Immature natural killer cell (primary cell): ENCODE data around the gene RPLP2. TPM values are rescaled to one million over a fixed set of nuclear protein-coding genes. Genes with fewer than 3 reads are reported as not detected.

ENCODE experiments used
- DNase-seq, 3 donors: peaks; one replicate each; pipeline ENCODE4 v3.0.0; 2022; ENCODE audit warnings: mixed read lengths in 1 of 3
- H3K27ac Mint-ChIP-seq, 6 donors: one replicate each; pipeline ENCODE4 v1.8.0; 2020; ENCODE audit warnings: mixed read lengths in 6 of 6, mild to moderate bottlenecking in 5 of 6, inconsistent platforms in 4 of 6, moderate library complexity in 3 of 6
- H3K27me3 Mint-ChIP-seq, 3 donors: one replicate each; pipeline ENCODE4 v1.8.0; 2020 to 2021; ENCODE audit warnings: low read depth in 3 of 3, mild to moderate bottlenecking in 3 of 3, mixed read lengths in 3 of 3, moderate library complexity in 3 of 3, inconsistent platforms in 1 of 3
- H3K36me3 Mint-ChIP-seq, 3 donors: one replicate each; pipeline ENCODE4 v1.8.0; 2020; ENCODE audit warnings: mixed read lengths in 3 of 3, inconsistent platforms in 2 of 3, mild to moderate bottlenecking in 2 of 3
- H3K4me1 Mint-ChIP-seq, 2 donors: one replicate each; pipeline ENCODE4 v1.8.0; 2020; ENCODE audit warnings: inconsistent platforms in 2 of 2, mild to moderate bottlenecking in 2 of 2, mixed read lengths in 2 of 2, moderate library complexity in 1 of 2
- H3K4me3 Mint-ChIP-seq, 5 donors: one replicate each; pipeline ENCODE4 v1.8.0; 2020; ENCODE audit warnings: mild to moderate bottlenecking in 5 of 5, mixed read lengths in 5 of 5, inconsistent platforms in 3 of 5, moderate library complexity in 3 of 5
- H3K9me3 Mint-ChIP-seq, 6 donors: one replicate each; pipeline ENCODE4 v1.8.0; 2020; ENCODE audit warnings: mild to moderate bottlenecking in 6 of 6, mixed read lengths in 6 of 6, inconsistent platforms in 4 of 6, moderate library complexity in 3 of 6
- polyA plus RNA-seq, 3 donors: library from polyadenylated mRNA; unstranded; fragments of 300-500 nt; fragmentation: Illumina TruSeq; gene quantifications; one replicate each; pipeline ENCODE4 v1.2.3, GENCODE V29; 2021

The RPLP2 gene
- polyA plus RNA-seq, 3 donors from 2014 or later: 640 to 2,076 (median 1,474) TPM

- Mint-ChIP-seq H3K27me3 (peaks cover 7 to 15% (median 7%) of the 10 kb centered on the region in 3 donors), H3K9me3 (no peaks in the 10 kb centered on the region), H3K4me1 (peaks cover 0 to 28% of the 10 kb centered on the region in 2 donors)
These were observed 20.7 kb downstream of the RPLP2 start for GRCh38 chr11:830295-831117.

GRCh38 chr11:831118-831864, 21.5 kb downstream of the RPLP2 start:
- H3K9me3 Mint-ChIP-seq: no peaks in the 10 kb centered on the region

More at GRCh38 chr11:830295-831117, 20.7 kb downstream of the RPLP2 start:
- Mint-ChIP-seq H3K36me3 (no peaks in the 10 kb centered on the region), H3K4me3 (peak overlapping the region; percentile 35 to 61 (median 60)), H3K27ac (no peak overlapping the region)
- DNase-seq: peak; percentile 54 to 57 (median 54)

GRCh38 chr11:831961-832528, 22.3 kb downstream of the RPLP2 start:
- H3K36me3 Mint-ChIP-seq: no peaks in the 10 kb centered on the region
- peaks cover 0 to 25% of the 10 kb centered on the region in 2 donors for H3K4me1 Mint-ChIP-seq
- H3K27ac Mint-ChIP-seq: no peak overlapping the region
- H3K9me3 Mint-ChIP-seq: no peaks in the 10 kb centered on the region
- peak overlapping the region; percentile 54 to 74 (median 62) for H3K4me3 Mint-ChIP-seq
- peaks cover 3 to 11% (median 7%) of the 10 kb centered on the region in 3 donors for H3K27me3 Mint-ChIP-seq
- no peak for DNase-seq

More at GRCh38 chr11:831118-831864, 21.5 kb downstream of the RPLP2 start:
- H3K27me3 Mint-ChIP-seq: peaks cover 7 to 15% (median 7%) of the 10 kb centered on the region in 3 donors
- peaks cover 0 to 28% of the 10 kb centered on the region in 2 donors for H3K4me1 Mint-ChIP-seq
- DNase-seq: no peak
- no peaks in the 10 kb centered on the region for H3K36me3 Mint-ChIP-seq
- H3K27ac Mint-ChIP-seq: no peak overlapping the region
- peak overlapping the region; percentile 54 to 74 (median 62) for H3K4me3 Mint-ChIP-seq

- peak in 2 of 3 donors; percentile 41 to 43 for DNase-seq
- Mint-ChIP-seq H3K4me1 (peaks cover 4 to 28% of the 10 kb centered on the region in 2 donors), H3K27me3 (peaks cover 3 to 10% (median 7%) of the 10 kb centered on the region in 3 donors), H3K4me3 (peak within 1 kb of the TSS; percentile 57 to 77 (median 70)), H3K9me3 (no peaks in the 10 kb centered on the region), H3K36me3 (no peaks in the 10 kb centered on the region), H3K27ac (peak within 1 kb of the TSS in 1 of 6 donors; percentile 11)
These were observed 22.9 kb downstream of the RPLP2 start, which contains the start of gene CD151 for GRCh38 chr11:832529-833113. TSS of gene CD151 (plus strand) at chr11:832952. CDS start at chr11:836070, 3,118 bp downstream.

- peak in 1 of 3 donors; percentile 38 for DNase-seq
- Mint-ChIP-seq H3K27me3 (peaks cover 2 to 4% (median 3%) of the 10 kb centered on the region in 3 donors), H3K36me3 (no peaks in the 10 kb centered on the region), H3K27ac (peak overlapping the region in 1 of 6 donors; percentile 11), H3K4me1 (peaks cover 11 to 28% of the 10 kb centered on the region in 2 donors), H3K4me3 (peak overlapping the region in 4 of 5 donors; percentile 57 to 77 (median 68)), H3K9me3 (no peaks in the 10 kb centered on the region)
These were observed 23.5 kb downstream of the RPLP2 start for GRCh38 chr11:833114-833791.

GRCh38 chr11:833849-834311, 24.1 kb downstream of the RPLP2 start:
- Mint-ChIP-seq H3K27me3 (peaks cover 2 to 3% (median 2%) of the 10 kb centered on the region in 3 donors), H3K27ac (peak overlapping the region in 1 of 6 donors; percentile 31), H3K4me3 (peak overlapping the region; percentile 57 to 77 (median 65)), H3K4me1 (peaks cover 11 to 31% of the 10 kb centered on the region in 2 donors), H3K9me3 (no peaks in the 10 kb centered on the region), H3K36me3 (no peaks in the 10 kb centered on the region)
- DNase-seq: no peak

GRCh38 chr11:834371-835316, 24.9 kb downstream of the RPLP2 start:
- Mint-ChIP-seq H3K4me3 (peak overlapping the region; percentile 59 to 77 (median 70)), H3K27me3 (peaks cover 2 to 5% (median 2%) of the 10 kb centered on the region in 3 donors), H3K27ac (no peak overlapping the region), H3K4me1 (peaks cover 11 to 26% of the 10 kb centered on the region in 2 donors), H3K36me3 (no peaks in the 10 kb centered on the region), H3K9me3 (no peaks in the 10 kb centered on the region)
- no peak for DNase-seq

- Mint-ChIP-seq H3K27me3 (peaks cover 2 to 5% (median 2%) of the 10 kb centered on the region in 3 donors), H3K4me1 (peaks cover 24 to 40% of the 10 kb centered on the region in 2 donors), H3K27ac (no peak overlapping the region), H3K4me3 (no peak overlapping the region), H3K9me3 (no peaks in the 10 kb centered on the region), H3K36me3 (no peaks in the 10 kb centered on the region)
- no peak for DNase-seq
These were observed 26.5 kb downstream of the RPLP2 start for GRCh38 chr11:836274-836673.

- no peak overlapping the region for H3K27ac Mint-ChIP-seq
- H3K9me3 Mint-ChIP-seq: no peaks in the 10 kb centered on the region
These were observed 26.9 kb downstream of the RPLP2 start for GRCh38 chr11:836700-837099.

GRCh38 chr11:837189-837989, 27.6 kb downstream of the RPLP2 start:
- no peaks in the 10 kb centered on the region for H3K9me3 Mint-ChIP-seq
- peaks cover 2 to 6% (median 2%) of the 10 kb centered on the region in 3 donors for H3K27me3 Mint-ChIP-seq
- peak overlapping the region in 4 of 6 donors; percentile 55 to 79 (median 70) for H3K27ac Mint-ChIP-seq
- H3K36me3 Mint-ChIP-seq: no peaks in the 10 kb centered on the region
- peak overlapping the region in 4 of 5 donors; percentile 38 to 60 (median 53) for H3K4me3 Mint-ChIP-seq
- peaks cover 24 to 42% of the 10 kb centered on the region in 2 donors for H3K4me1 Mint-ChIP-seq
- DNase-seq: peak; percentile 55 to 74 (median 60)

More at GRCh38 chr11:836700-837099, 26.9 kb downstream of the RPLP2 start:
- no peak for DNase-seq
- Mint-ChIP-seq H3K27me3 (peaks cover 2 to 5% (median 2%) of the 10 kb centered on the region in 3 donors), H3K36me3 (no peaks in the 10 kb centered on the region), H3K4me1 (peaks cover 24 to 42% of the 10 kb centered on the region in 2 donors), H3K4me3 (peak overlapping the region in 1 of 5 donors; percentile 33)

- H3K4me1 Mint-ChIP-seq: peaks cover 24 to 42% of the 10 kb centered on the region in 2 donors
- DNase-seq: no peak
- peak overlapping the region in 3 of 5 donors; percentile 13 to 30 (median 18) for H3K4me3 Mint-ChIP-seq
- peak overlapping the region in 4 of 6 donors; percentile 24 to 79 (median 62) for H3K27ac Mint-ChIP-seq
- no peaks in the 10 kb centered on the region for H3K9me3 Mint-ChIP-seq
- no peaks in the 10 kb centered on the region for H3K36me3 Mint-ChIP-seq
- peaks cover 2 to 6% (median 2%) of the 10 kb centered on the region in 3 donors for H3K27me3 Mint-ChIP-seq
These were observed 28.2 kb downstream of the RPLP2 start for GRCh38 chr11:837990-838307.
